Activated CD8-positive, alpha-beta memory T cell treated with anti-CD3 and anti-CD28 coated beads for 1 hour (primary cell): ENCODE results near the gene HDAC6.
"Not testable (repeated sequence)": the region's sequence is repeated elsewhere in the genome, so short reads cannot be mapped to it uniquely, and the experiment has no call there.

Experiments used
- DNase-seq, 2 donors: peaks; one replicate each; pipeline ENCODE4 v3.0.0-alpha.2; 2020; ENCODE audit warnings: low read depth in 1 of 2; ENCODE audit errors: extremely low read depth in 1 of 2

HDAC6 gene

GRCh38 chrX:48789366-48790220 lies 12.3 kb upstream of the HDAC6 start:
- no peak for DNase-seq

GRCh38 chrX:48790477-48790876 lies 11.4 kb upstream of the HDAC6 start:
- DNase-seq: no peak

GRCh38 chrX:48791063-48791820 lies 10.6 kb upstream of the HDAC6 start:
- DNase-seq: no peak

- no peak for DNase-seq
These were observed 9.6 kb upstream of the HDAC6 start for GRCh38 chrX:48792219-48792618.

- DNase-seq: no peak
These were observed 7.9 kb upstream of the HDAC6 start for GRCh38 chrX:48793935-48794334.

GRCh38 chrX:48794340-48794910 lies 7.4 kb upstream of the HDAC6 start:
- DNase-seq: no peak

GRCh38 chrX:48794911-48795515 lies 6.9 kb upstream of the HDAC6 start:
- DNase-seq: no peak

- no peak for DNase-seq
These were observed 3.5 kb upstream of the HDAC6 start for GRCh38 chrX:48798318-48798717.

GRCh38 chrX:48800574-48801279 lies 1.1 kb upstream of the HDAC6 start:
- DNase-seq: no peak

GRCh38 chrX:48802089-48802904 lies 430 bp downstream of the HDAC6 start:
- peak; percentile 4 to 17 for DNase-seq

- no peak for DNase-seq
These were observed 986 bp downstream of the HDAC6 start for GRCh38 chrX:48802905-48803200.

GRCh38 chrX:48806081-48806480 lies 4.2 kb downstream of the HDAC6 start:
- DNase-seq: no peak

- no peak for DNase-seq
These were observed 11.8 kb downstream of the HDAC6 start for GRCh38 chrX:48813644-48814043.

- no peak for DNase-seq
These were observed 12.9 kb downstream of the HDAC6 start for GRCh38 chrX:48814722-48815121.

- no peak for DNase-seq
These were observed 13.4 kb downstream of the HDAC6 start for GRCh38 chrX:48815266-48815665.

- DNase-seq: no peak
These were observed 14.3 kb downstream of the HDAC6 start for GRCh38 chrX:48816014-48816810.

GRCh38 chrX:48818098-48818497 lies 16.2 kb downstream of the HDAC6 start:
- DNase-seq: no peak

GRCh38 chrX:48818866-48819265 lies 17.0 kb downstream of the HDAC6 start:
- DNase-seq: no peak

- DNase-seq: not testable (repeated sequence)
These were observed 17.5 kb downstream of the HDAC6 start for GRCh38 chrX:48819394-48819793.
